H1 (cell line): Measurements from ENCODE around the gene CDC42EP4.

ENCODE experiments used
- BACH1 ChIP-seq: IDR thresholded peaks from 2 replicates; pipeline ENCODE4 v1.6.1; 2012; ENCODE audit warnings: low read length, improper control_type of control experiment
- KDM1A ChIP-seq: fragments of 200-600, 300-600 bp; sonication (generic); IDR thresholded peaks from 2 replicates; pipeline ENCODE4 v1.7.1; 2016; ENCODE audit warnings: mild to moderate bottlenecking, low read length, borderline replicate concordance
- POLR2AphosphoS5 ChIP-seq: IDR thresholded peaks from 2 replicates; pipeline ENCODE4 v1.6.1; 2011; ENCODE audit warnings: low read depth, low read length
- TAF1 ChIP-seq: IDR thresholded peaks from 2 replicates; pipeline ENCODE4 v1.6.1; 2011; ENCODE audit warnings: mild to moderate bottlenecking, low read depth, low read length
- TAF7 ChIP-seq: optimal IDR thresholded peaks from 2 replicates; pipeline ENCODE3; 2011; ENCODE audit warnings: low read depth, mild to moderate bottlenecking, inconsistent platforms, low read length, moderate library complexity, borderline replicate concordance
- YY1 ChIP-seq: IDR thresholded peaks from 2 replicates; pipeline ENCODE4 v1.6.1; 2011; ENCODE audit warnings: low read depth, mild to moderate bottlenecking, low read length
- TF ChIP-seq, protein P1 (sequence below), 3 experiments: IDR thresholded peaks; 1 replicate in 2 of 3; 2 replicates in 1 of 3; pipeline versions ENCODE4 v1.5.1 to v1.6.1; 2011; ENCODE audit warnings: low read length in 3 of 3, mild to moderate bottlenecking in 3 of 3, inconsistent platforms in 2 of 3, low read depth in 1 of 3, moderate library complexity in 1 of 3; ENCODE audit not compliant: insufficient read depth in 1 of 3; ENCODE audit errors: control extremely low read depth in 1 of 3

GRCh38 chr17:73283250-73283649, 28.6 kb downstream of the CDC42EP4 start:
- TF ChIP-seq KDM1A (no peak), BACH1 (no peak), YY1 (no peak), POLR2AphosphoS5 (no peak), TAF7 (no peak), TAF1 (no peak)
- TF ChIP-seq, protein P1, sequence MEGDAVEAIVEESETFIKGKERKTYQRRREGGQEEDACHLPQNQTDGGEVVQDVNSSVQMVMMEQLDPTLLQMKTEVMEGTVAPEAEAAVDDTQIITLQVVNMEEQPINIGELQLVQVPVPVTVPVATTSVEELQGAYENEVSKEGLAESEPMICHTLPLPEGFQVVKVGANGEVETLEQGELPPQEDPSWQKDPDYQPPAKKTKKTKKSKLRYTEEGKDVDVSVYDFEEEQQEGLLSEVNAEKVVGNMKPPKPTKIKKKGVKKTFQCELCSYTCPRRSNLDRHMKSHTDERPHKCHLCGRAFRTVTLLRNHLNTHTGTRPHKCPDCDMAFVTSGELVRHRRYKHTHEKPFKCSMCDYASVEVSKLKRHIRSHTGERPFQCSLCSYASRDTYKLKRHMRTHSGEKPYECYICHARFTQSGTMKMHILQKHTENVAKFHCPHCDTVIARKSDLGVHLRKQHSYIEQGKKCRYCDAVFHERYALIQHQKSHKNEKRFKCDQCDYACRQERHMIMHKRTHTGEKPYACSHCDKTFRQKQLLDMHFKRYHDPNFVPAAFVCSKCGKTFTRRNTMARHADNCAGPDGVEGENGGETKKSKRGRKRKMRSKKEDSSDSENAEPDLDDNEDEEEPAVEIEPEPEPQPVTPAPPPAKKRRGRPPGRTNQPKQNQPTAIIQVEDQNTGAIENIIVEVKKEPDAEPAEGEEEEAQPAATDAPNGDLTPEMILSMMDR (IDR thresholded peaks at IDR 0.05; ENCODE audit: control extremely low read depth in 1 of 3, insufficient read depth in 1 of 3, low read depth in 1 of 3, low read length in 3 of 3) = no peak
